WI38 (cell line): ENCODE results near the gene TMEM131.
"Not testable (repeated sequence)": the region's sequence is repeated elsewhere in the genome, so short reads cannot be mapped to it uniquely, and the experiment has no call there.

Source experiments
- H3K4me3 ChIP-seq: 2 replicates; pipeline ENCODE4 v1.5.1; 2011; ENCODE audit warnings: low read depth, mild to moderate bottlenecking, control low read depth, low read length
- CTCF ChIP-seq: IDR thresholded peaks from 2 replicates; pipeline ENCODE4 v1.5.1; 2012; ENCODE audit warnings: low read depth, mild to moderate bottlenecking, control low read depth, low read length

Gene TMEM131

GRCh38 chr2:97851172-97851571, 144.6 kb downstream of the TMEM131 start:
- no peak overlapping the region for H3K4me3 ChIP-seq
- no peak for TF ChIP-seq CTCF

- H3K4me3 ChIP-seq = no peak overlapping the region
- TF ChIP-seq CTCF = no peak
These were observed 145.7 kb downstream of the TMEM131 start for GRCh38 chr2:97849881-97850528.

- no peak for TF ChIP-seq CTCF
- H3K4me3 ChIP-seq = no peak overlapping the region
These were observed 147.4 kb downstream of the TMEM131 start for GRCh38 chr2:97848306-97848705.

GRCh38 chr2:97846716-97847115, 149.0 kb downstream of the TMEM131 start:
- not testable (repeated sequence) for H3K4me3 ChIP-seq

GRCh38 chr2:97845818-97846217, 149.9 kb downstream of the TMEM131 start:
- H3K4me3 ChIP-seq = no peak overlapping the region
- no peak for TF ChIP-seq CTCF

- TF ChIP-seq CTCF = no peak
- H3K4me3 ChIP-seq = no peak overlapping the region
These were observed 150.6 kb downstream of the TMEM131 start for GRCh38 chr2:97845133-97845532.

GRCh38 chr2:97844311-97844859, 151.4 kb downstream of the TMEM131 start:
- H3K4me3 ChIP-seq = no peak overlapping the region
- no peak for TF ChIP-seq CTCF

GRCh38 chr2:97840198-97840597, 155.6 kb downstream of the TMEM131 start:
- no peak overlapping the region for H3K4me3 ChIP-seq
- TF ChIP-seq CTCF = no peak
